Fibroblast of peridontal ligament (primary cell): ENCODE results near the gene MRPL54.

Experiments used
- DNase-seq: peaks from one replicate; pipeline ENCODE4 v3.0.0-alpha.2; 2010; ENCODE audit errors: extremely low read depth

Gene MRPL54

GRCh38 chr19:3785451-3785937 is 23.0 kb downstream of the MRPL54 start:
- DNase-seq: no peak

DNA sequence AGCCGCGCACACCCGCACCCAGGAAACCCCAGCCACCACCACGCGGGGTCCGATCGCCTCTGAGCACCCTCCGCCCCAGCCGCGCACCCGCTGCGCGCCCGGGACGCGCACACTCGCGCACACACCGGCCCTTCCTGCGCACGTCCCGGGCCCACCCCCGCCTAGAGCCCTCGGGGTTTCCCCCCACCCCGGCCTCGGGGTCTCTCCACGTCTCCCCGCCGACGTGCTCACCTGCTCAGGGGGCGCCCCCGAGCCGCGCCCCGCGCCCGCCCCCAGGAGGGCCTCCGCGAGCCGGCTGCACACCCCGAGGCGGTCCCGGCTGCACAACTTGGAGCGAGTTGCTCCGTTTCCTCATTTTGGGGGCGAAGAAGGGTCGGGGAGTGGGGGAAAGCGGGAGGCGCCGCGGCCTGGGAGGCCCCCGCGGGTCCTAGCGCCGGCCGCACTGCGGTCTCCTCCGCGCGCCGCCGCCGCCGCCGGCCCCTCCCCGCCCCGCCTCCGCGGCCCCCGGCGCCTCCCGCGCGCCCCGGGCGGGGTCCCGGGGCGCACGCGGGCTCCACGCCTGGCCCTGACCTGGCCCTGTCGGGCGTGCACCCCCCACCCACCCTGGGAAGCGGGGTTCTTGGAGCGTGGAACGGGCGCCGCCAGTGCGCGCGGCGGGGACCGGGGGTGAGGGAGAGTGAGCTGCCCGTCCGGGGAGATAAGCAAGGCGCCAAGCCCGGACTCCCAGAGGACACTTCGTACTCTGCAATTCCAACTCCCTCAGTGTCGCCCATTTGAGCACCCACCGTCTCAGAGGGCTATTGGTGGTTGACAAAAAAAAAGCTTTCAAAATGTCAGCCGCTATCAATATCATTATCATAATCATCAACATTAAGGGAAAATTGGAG is 23.7 kb downstream of the MRPL54 start, which contains the start of gene MATK:
TSS of gene MATK (minus strand) at position 444 of the 887 bp plus-strand sequence. CDS start 1,246 bp downstream, outside the sequence.
- DNase-seq: no peak

- DNase-seq: no peak
Measured at GRCh38 chr19:3788996-3789778, 26.7 kb downstream of the MRPL54 start.

DNA sequence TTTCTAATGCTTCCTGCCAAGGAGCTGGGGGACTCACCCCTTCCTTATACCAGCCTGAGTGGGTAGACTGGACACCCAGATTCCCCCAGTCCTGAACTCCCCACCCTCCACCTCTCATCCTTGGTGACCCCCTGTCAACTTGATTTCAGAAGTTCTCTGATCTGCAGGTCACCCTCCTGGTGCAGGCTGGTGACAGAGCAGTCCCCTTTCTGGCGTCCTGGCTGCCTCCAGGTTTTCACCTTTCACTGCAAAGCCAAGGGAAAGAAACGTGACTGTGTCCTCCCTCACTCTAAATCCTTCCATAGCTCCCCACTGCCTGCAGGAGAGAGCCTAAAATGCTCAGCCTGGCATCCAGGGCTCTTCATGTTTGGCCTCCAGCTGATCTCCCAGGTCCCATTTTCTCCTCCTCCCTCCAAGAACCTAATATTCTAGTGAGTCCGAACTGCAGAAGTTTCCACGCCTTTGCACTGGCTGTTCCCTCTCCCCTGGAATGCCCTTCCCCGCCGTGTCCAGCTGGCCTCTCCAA is 27.8 kb downstream of the MRPL54 start:
- DNase-seq: no peak

DNA sequence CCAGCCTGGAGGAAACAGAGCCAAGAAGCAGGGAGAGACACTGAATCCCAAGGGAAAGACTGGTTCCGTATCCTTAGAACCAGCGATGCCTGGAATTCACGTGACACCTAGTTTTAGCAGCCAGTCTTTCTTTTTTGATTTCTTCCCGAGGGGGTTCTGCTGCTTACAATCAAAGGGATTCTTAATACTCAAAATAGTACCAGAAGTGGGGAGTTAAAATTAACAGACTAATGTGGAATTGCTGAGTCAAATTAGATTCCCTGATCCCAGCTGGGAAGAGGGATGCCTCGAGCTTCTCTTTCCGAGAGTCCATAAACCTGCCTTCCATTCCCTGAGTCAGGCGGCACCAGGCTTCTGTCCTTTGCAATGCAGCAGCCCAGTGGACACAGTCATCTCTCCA is 28.5 kb downstream of the MRPL54 start:
- no peak for DNase-seq

DNA sequence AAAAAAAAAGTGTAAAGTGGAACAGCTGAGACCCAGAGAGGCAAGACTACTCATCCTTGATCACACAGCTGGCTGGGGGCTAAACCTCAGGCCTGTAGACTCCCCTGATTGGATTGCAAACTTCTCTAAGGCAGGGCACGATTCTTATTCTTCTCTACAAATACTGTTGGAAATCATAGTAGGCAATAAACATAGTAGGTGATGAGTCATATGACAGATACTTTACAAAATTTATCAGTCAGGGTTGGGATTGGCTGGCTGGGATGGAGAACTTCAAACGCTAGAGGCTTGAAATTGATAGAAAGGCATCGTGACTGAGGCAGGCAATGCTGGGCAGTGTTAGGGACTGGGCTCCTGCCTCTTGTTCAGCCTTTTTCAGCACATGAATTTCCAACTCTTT is 29.6 kb downstream of the MRPL54 start:
- DNase-seq: no peak

GRCh38 chr19:3793799-3794198 is 31.3 kb downstream of the MRPL54 start:
- no peak for DNase-seq

GRCh38 chr19:3796358-3796757 is 33.9 kb downstream of the MRPL54 start:
- DNase-seq: no peak

GRCh38 chr19:3798137-3798536 is 35.7 kb downstream of the MRPL54 start:
- no peak for DNase-seq

GRCh38 chr19:3800996-3801395 is 38.5 kb downstream of the MRPL54 start:
- no peak for DNase-seq

GRCh38 chr19:3801412-3802096 is 39.1 kb downstream of the MRPL54 start:
- DNase-seq: no peak

DNA sequence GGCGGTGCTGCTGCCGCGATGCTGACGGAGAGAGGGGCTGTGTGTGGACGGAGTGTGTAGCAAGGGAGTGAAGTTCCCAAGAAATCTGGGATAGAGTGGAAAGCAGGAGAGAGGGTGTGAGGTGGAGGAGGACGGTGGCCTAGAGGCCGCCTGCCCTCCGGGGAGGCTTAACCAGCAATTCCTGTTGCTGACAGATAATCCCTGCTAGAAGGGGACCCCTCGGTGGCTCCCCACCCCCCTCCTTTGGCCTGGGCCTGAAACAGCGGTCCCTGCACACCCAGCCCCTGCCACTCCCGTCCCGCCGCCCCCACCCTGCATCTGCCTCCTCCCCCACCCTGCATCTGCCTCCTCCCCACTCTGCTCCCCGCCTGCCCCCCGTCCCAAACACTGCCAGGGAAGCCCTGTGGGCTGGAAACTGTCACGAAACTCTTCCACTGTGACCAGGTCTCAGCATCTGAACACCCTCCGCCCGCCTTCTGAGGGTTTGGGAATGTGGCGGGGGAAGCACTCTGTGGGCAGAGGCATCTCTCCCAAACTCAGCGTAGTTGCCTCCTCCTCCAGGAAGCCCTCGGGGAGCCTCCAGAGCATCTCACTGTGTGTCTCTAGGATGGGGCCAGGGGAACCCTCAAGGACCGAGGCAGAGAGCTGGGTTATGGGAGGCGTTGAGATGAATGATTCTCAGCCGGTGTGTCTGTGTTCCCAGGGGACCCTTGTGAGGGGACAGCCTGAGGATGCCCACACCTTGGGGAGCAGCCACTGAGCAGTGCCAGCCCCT is 40.8 kb downstream of the MRPL54 start:
- no peak for DNase-seq

DNA sequence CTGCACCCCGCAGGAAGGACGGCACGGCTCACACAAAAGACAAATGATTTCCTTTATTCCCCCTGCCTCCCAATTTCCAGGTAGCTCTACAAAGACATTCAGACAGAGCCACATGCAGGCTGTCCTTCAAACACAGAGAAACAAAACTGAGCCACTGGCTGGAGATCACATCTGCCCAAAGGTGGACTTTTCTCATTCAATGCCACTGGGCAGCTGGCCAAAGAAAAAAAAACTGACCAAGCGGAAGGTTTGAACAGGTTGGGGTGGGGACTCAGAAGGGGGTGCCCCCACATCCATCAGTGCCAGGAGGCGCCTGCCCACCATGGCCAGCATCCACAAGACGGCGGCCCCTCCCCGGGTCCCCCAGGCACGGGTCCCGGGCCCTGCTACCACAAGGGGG is 41.5 kb downstream of the MRPL54 start:
- DNase-seq: no peak

DNA sequence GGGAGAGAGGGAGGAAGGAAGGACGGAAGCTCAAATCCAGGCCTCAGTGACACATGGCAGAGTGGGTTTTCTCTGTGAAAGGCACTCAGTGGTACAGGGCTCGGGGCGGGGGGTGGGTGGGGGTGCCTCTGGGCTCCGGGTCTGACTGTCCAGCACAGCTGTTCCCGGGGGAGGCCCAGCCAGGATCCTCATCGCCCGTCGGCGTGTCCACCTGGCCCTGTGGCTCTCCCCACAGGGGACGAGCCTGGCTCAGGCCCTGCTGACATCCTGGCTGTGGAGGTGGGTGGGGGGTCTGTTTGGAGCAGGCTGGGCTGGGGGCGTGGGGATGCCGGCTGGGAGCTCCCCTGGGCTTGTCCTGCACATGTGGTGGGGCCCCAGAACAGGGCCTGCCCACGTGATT is 41.9 kb downstream of the MRPL54 start:
- DNase-seq: no peak

GRCh38 chr19:3805859-3806258 is 43.4 kb downstream of the MRPL54 start:
- DNase-seq: no peak

DNA sequence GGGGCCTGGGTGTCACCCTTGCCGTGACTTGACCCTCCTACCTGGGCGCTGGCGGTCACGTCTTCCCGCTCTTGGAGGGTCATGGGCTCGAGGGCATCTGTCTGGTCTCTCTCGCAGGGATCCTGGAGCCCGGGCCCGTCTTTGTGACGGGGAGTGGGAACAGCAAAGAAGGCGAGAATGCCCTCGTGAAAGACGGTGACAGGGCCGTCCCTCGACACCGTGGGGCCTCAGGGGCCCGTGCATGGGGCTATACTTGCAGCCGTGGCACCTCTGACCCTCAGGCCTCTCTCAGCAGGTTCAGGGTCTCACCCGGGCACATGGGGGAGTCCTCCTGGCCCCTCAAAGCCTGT is 44.6 kb downstream of the MRPL54 start:
- no peak for DNase-seq

GRCh38 chr19:3807574-3808354 is 45.3 kb downstream of the MRPL54 start:
- no peak for DNase-seq

DNA sequence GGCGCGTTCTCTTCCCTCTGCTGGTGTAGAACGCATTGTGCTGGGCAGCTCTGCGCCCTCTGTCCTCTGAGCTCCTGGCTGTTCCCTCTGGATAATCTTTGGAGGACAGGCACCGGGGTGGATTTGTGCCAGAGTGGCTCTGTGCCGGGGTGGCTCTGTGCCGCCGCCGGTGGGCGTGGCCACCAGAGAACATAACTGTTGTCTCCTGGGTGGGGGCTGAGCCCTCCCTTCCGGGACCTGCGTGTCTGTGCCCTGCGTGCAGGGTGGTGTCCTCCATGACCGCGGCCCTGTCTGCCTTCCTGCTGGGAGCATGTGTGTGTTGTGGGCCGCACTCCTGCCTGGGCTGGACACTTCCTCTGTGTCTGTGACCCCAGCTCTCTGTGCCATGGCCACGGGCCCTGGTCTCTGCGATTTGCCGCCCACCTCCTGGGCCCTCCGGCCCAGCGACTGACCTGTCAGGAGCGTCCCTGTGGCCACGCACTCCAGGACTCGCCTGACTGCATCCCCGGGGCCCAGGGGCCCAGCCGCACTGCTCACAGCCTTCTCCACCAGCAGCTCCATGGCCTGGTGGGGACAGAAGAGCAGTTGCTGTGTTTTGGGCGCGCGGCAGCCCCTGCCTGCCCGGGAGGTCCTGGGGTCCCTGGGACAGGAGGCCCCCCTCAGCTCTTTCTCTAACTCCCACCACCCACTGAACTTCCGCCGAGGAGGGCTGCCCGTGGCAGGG is 46.1 kb downstream of the MRPL54 start:
- no peak for DNase-seq

DNA sequence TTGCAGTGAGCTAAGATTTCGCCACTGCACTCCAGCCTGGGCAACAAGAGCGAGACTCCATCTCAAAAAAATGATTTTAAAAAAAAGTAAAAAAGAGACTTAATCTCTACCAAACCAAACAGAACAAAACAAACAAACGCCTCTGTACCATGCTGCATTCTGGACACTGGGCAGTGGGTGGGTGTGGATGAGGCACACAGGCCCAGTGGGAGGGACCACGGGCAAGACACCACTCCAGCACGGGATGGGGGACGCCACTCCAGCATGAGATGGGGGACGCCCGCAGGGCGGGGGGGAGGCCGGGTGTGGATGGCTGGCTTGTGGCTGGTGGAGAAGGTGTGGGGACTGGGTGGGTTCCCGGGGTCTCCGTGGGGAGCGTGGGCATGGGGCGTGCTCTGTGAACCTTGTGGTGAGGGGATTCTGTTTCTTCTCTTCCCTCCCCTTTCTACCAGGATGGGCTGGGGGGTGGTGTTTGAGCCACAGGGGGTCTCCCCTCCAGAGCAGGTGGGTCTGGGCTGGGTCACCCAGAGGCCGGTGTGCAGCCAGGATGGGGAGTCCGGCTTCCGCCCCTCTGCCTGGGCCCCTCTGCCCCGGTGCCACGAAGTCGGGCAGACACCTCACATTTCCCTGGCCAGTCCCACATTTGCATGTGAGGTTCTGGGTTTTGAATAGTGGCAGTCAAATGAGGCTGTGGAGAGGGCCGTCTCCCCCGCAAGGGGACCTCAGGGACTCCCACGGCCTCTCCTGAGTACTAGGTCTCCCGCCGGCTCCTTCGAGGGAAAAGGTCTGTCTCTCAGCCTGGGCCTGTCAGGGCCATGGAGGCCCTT is 47.6 kb downstream of the MRPL54 start:
- no peak for DNase-seq
